HepG2 (cell line): ENCODE results near the gene AUNIP. TPM values are rescaled to one million over a fixed set of nuclear protein-coding genes. Genes with fewer than 3 reads are reported as not detected.
A peak's percentile ranks its signal among the peaks of the same experiment; 100 is the strongest.

Experiments used
- BRD4 ChIP-seq: sonication (generic); formaldehyde crosslinking; IDR thresholded peaks from 2 replicates; pipeline ENCODE4 v1.4.0; 2020; ENCODE audit warnings: missing genetic modification reagents
- CENPT ChIP-seq: sonication (generic); formaldehyde crosslinking; IDR thresholded peaks from 2 replicates; pipeline ENCODE4 v1.8.0; 2022; ENCODE audit warnings: low read depth, mild to moderate bottlenecking, moderate library complexity, missing genetic modification reagents
- CSRNP2 ChIP-seq: sonication (generic); formaldehyde crosslinking; conservative IDR thresholded peaks from 2 replicates; pipeline ENCODE4 v1.8.0; 2022; ENCODE audit warnings: low read depth, missing genetic modification reagents
- E2F2 ChIP-seq: sonication (generic); formaldehyde crosslinking; IDR thresholded peaks from 2 replicates; pipeline ENCODE4 v1.4.0; 2020; ENCODE audit warnings: missing genetic modification reagents, borderline replicate concordance
- FOSL2 ChIP-seq: sonication (generic); formaldehyde crosslinking; IDR thresholded peaks from 2 replicates; pipeline ENCODE4 v1.4.0; 2020; ENCODE audit warnings: missing genetic modification reagents
- FOXA1 ChIP-seq, 2 experiments: fragments of 450-650 bp in 1 of 2; sonication (generic) in 1 of 2; formaldehyde crosslinking in 1 of 2; IDR thresholded peaks; 2 replicates each; pipeline versions ENCODE4 v1.4.0 to v1.6.1; 2016 to 2020; ENCODE audit warnings: missing genetic modification reagents in 1 of 2
- HINFP ChIP-seq: sonication (generic); formaldehyde crosslinking; IDR thresholded peaks from 2 replicates; pipeline ENCODE4 v1.4.0; 2020; ENCODE audit warnings: low read depth, mild to moderate bottlenecking, missing genetic modification reagents
- HNF4G ChIP-seq, 2 experiments: sonication (generic) in 1 of 2; formaldehyde crosslinking in 1 of 2; IDR thresholded peaks; 2 replicates each; pipeline versions ENCODE4 v1.4.0 to v1.6.1; 2011 to 2020; ENCODE audit warnings: borderline replicate concordance in 2 of 2, low read depth in 2 of 2, mild to moderate bottlenecking in 2 of 2, low read length in 1 of 2, missing genetic modification reagents in 1 of 2, moderate library complexity in 1 of 2
- MEIS2 ChIP-seq: sonication (generic); formaldehyde crosslinking; IDR thresholded peaks from 2 replicates; pipeline ENCODE4 v1.9.0; 2021; ENCODE audit warnings: mild to moderate bottlenecking, missing genetic modification reagents
- MYNN ChIP-seq: sonication (generic); formaldehyde crosslinking; IDR thresholded peaks from 2 replicates; pipeline ENCODE4 v1.4.0; 2020; ENCODE audit warnings: mild to moderate bottlenecking, low read depth, missing genetic modification reagents
- SP4 ChIP-seq: sonication (generic); formaldehyde crosslinking; IDR thresholded peaks from 2 replicates; pipeline ENCODE4 v1.8.1; 2023; ENCODE audit warnings: mild to moderate bottlenecking, missing genetic modification reagents
- TBX2 ChIP-seq: sonication (generic); formaldehyde crosslinking; IDR thresholded peaks from 2 replicates; pipeline ENCODE4 v1.5.0; 2020; ENCODE audit warnings: missing genetic modification reagents, mild to moderate bottlenecking, borderline replicate concordance
- ZEB1 ChIP-seq: IDR thresholded peaks from 2 replicates; pipeline ENCODE4 v1.6.1; 2012; ENCODE audit warnings: mild to moderate bottlenecking, low read depth, inconsistent platforms; ENCODE audit not compliant: insufficient replicate concordance
- ZFP36 ChIP-seq: fragments of 150-350 bp; IDR thresholded peaks from 2 replicates; pipeline ENCODE4 v1.6.1; 2018; ENCODE audit warnings: borderline replicate concordance, low read length, low read depth; ENCODE audit not compliant: partially characterized antibody
- ZGPAT ChIP-seq: IDR thresholded peaks from 2 replicates; pipeline ENCODE4 v1.6.1; 2016; ENCODE audit warnings: mild to moderate bottlenecking
- ZMAT5 ChIP-seq: sonication (generic); formaldehyde crosslinking; IDR thresholded peaks from 2 replicates; pipeline ENCODE4 v1.5.0; 2020; ENCODE audit warnings: mild to moderate bottlenecking, low read depth, missing genetic modification reagents, borderline replicate concordance
- ZNF296 ChIP-seq: sonication (generic); formaldehyde crosslinking; conservative IDR thresholded peaks from 2 replicates; pipeline ENCODE4 v1.5.0; 2020; ENCODE audit warnings: mild to moderate bottlenecking, missing genetic modification reagents
- ZNF367 ChIP-seq: sonication (generic); formaldehyde crosslinking; IDR thresholded peaks from 2 replicates; pipeline ENCODE4 v1.4.0; 2020; ENCODE audit warnings: missing genetic modification reagents, borderline replicate concordance
- ZNF431 ChIP-seq: sonication (generic); formaldehyde crosslinking; IDR thresholded peaks from 2 replicates; pipeline ENCODE4 v1.9.0; 2022; ENCODE audit warnings: missing genetic modification reagents, low read depth, mild to moderate bottlenecking, borderline replicate concordance
- ZNF567 ChIP-seq: sonication (generic); formaldehyde crosslinking; IDR thresholded peaks from 2 replicates; pipeline ENCODE4 v1.8.1; 2023; ENCODE audit warnings: mild to moderate bottlenecking, missing genetic modification reagents, borderline replicate concordance
- ZNF577 ChIP-seq: sonication (generic); formaldehyde crosslinking; IDR thresholded peaks from 2 replicates; pipeline ENCODE4 v1.4.0; 2020; ENCODE audit warnings: mild to moderate bottlenecking, low read depth, missing genetic modification reagents, borderline replicate concordance
- ZNF674 ChIP-seq: sonication (generic); formaldehyde crosslinking; IDR thresholded peaks from 2 replicates; pipeline ENCODE4 v1.5.0; 2020; ENCODE audit warnings: low read depth, mild to moderate bottlenecking, missing genetic modification reagents
- polyA plus RNA-seq, 8 experiments: library from polyadenylated mRNA; depleted of rRNA in 3 of 8; stranded (reverse) in 7 of 8; unstranded in 1 of 8; fragments of >200 nt; fragmentation: Illumina TruSeq in 4 of 8; extraction: Trizol in 4 of 8; gene quantifications; 2 replicates each; pipeline versions ENCODE4 v1.2.1 to v1.2.3, GENCODE V29; 2011 to 2016; ENCODE audit warnings: low read depth in 4 of 8, missing spikeins in 1 of 8, mixed read lengths in 1 of 8; ENCODE audit not compliant: insufficient read depth in 1 of 8
- total RNA-seq, 5 experiments: library from RNA; depleted of rRNA; stranded (reverse); fragments of >200 nt; fragmentation: Illumina TruSeq; extraction: Trizol; gene quantifications; 2 replicates each; pipeline ENCODE4 v1.2.3, GENCODE V29; 2016; ENCODE audit warnings: low read depth in 1 of 5

The AUNIP gene
- total and polyA plus RNA-seq, 2 of the 13 experiments (the other 11 are each of a cell fraction or from before 2014, with no cell fraction given) = 3.8 to 12.3 TPM

GRCh38 chr1:25875856-25876692 is 16.8 kb upstream of the AUNIP start (continued):
- TF ChIP-seq FOSL2 (CRISPR knock-in tag) = no peak
- TF ChIP-seq ZNF567 (CRISPR knock-in tag) = no peak
- no peak for TF ChIP-seq MYNN (CRISPR knock-in tag)
- TF ChIP-seq HNF4G (IDR thresholded peaks at IDR 0.05; ENCODE audit: borderline replicate concordance, low read depth, low read length) = no peak
- TF ChIP-seq HNF4G (CRISPR knock-in tag; IDR thresholded peaks at IDR 0.05; ENCODE audit: borderline replicate concordance, low read depth) = no peak
- no peak for TF ChIP-seq HINFP (CRISPR knock-in tag)
- no peak for TF ChIP-seq MEIS2 (CRISPR knock-in tag)
- TF ChIP-seq ZMAT5 (CRISPR knock-in tag) = no peak
- TF ChIP-seq ZNF674 (CRISPR knock-in tag) = no peak
- no peak for TF ChIP-seq SP4
- TF ChIP-seq FOXA1 (IDR thresholded peaks at IDR 0.05) = no peak
- peak; percentile 28; the same call in 1 of the 2 replicates for TF ChIP-seq FOXA1 (CRISPR knock-in tag; IDR thresholded peaks at IDR 0.05)
- TF ChIP-seq ZFP36 = no peak
- no peak for TF ChIP-seq ZNF431 (CRISPR knock-in tag)
- no peak for TF ChIP-seq ZNF296
- TF ChIP-seq ZNF577 (CRISPR knock-in tag) = no peak
- no peak for TF ChIP-seq CENPT (CRISPR knock-in tag)
- no peak for TF ChIP-seq BRD4 (CRISPR knock-in tag)
- no peak for TF ChIP-seq E2F2 (CRISPR knock-in tag)
- TF ChIP-seq TBX2 = peak; percentile 46
- no peak for TF ChIP-seq CSRNP2 (CRISPR knock-in tag)
- TF ChIP-seq ZEB1 = no peak
- peak; percentile 2; the same call in 1 of the 2 replicates for TF ChIP-seq ZGPAT (CRISPR knock-in tag)
- TF ChIP-seq ZNF367 (CRISPR knock-in tag) = no peak
